HCT116 (cell line): Measurements from ENCODE around the gene NUDT16L1.

Experiments
- CTCF ChIP-seq, 3 experiments: fragments of 200-600 bp in 1 of 3; sonication (generic) in 1 of 3; IDR thresholded peaks in 2 of 3; conservative IDR thresholded peaks in 1 of 3; 2 replicates each; pipeline ENCODE4 v1.5.1; 2012 to 2017; ENCODE audit warnings: low read depth in 2 of 3, low read length in 2 of 3, antibody characterized with exemption in 1 of 3, borderline replicate concordance in 1 of 3, control low read depth in 1 of 3, mild to moderate bottlenecking in 1 of 3, mixed read lengths in 1 of 3, mixed run types in 1 of 3, moderate library complexity in 1 of 3; ENCODE audit not compliant: insufficient read depth in 1 of 3
- EZH2 ChIP-seq: fragments of 200-600 bp; sonication (generic); IDR thresholded peaks from 2 replicates; pipeline ENCODE4 v1.6.1; 2017; ENCODE audit warnings: antibody characterized with exemption, mixed run types
- POLR2A ChIP-seq: IDR thresholded peaks from 2 replicates; pipeline ENCODE4 v1.7.0; 2011; ENCODE audit warnings: borderline replicate concordance; ENCODE audit not compliant: insufficient read depth, insufficient read length; ENCODE audit errors: extremely low read depth
- POLR2AphosphoS5 ChIP-seq: IDR thresholded peaks from 2 replicates; pipeline ENCODE4 v1.6.1; 2011; ENCODE audit warnings: mild to moderate bottlenecking, low read depth, low read length, moderate library complexity
- TCF7L2 ChIP-seq: IDR thresholded peaks from 2 replicates; pipeline ENCODE4 v1.7.0; 2011; ENCODE audit warnings: borderline replicate concordance, inconsistent platforms; ENCODE audit not compliant: insufficient read depth, insufficient read length; ENCODE audit errors: extremely low read depth

- no peak for TF ChIP-seq POLR2AphosphoS5
- TF ChIP-seq TCF7L2, result no peak
- TF ChIP-seq CTCF (IDR thresholded peaks at IDR 0.05 in 2 of 3, conservative IDR thresholded peaks at IDR 0.05 in 1 of 3; ENCODE audit: borderline replicate concordance in 1 of 3, insufficient read depth in 1 of 3, low read depth in 2 of 3, low read length in 2 of 3), result no peak
- no peak for TF ChIP-seq EZH2
- TF ChIP-seq POLR2A, result no peak
These were observed 38.3 kb upstream of the NUDT16L1 start for GRCh38 chr16:4654964-4655590.
